OCI-LY3 (cell line): ENCODE data around the gene NXF1.
A peak's percentile ranks its signal among the peaks of the same experiment; 100 is the strongest.
"Not testable (repeated sequence)": the region's sequence is repeated elsewhere in the genome, so short reads cannot be mapped to it uniquely, and the experiment has no call there.

ENCODE experiments used
- H2AFZ ChIP-seq: fragments of 200-600, 300-600 bp; shearing (Covaris generic); 2 replicates; pipeline ENCODE4 v1.6.0; 2014; ENCODE audit warnings: antibody characterized with exemption, low read depth, low read length
- H3K27ac ChIP-seq: fragments of 200-600, 300-600 bp; sonication (generic); 2 replicates; pipeline ENCODE4 v1.5.1; 2014; ENCODE audit warnings: mild to moderate bottlenecking, low read length, moderate library complexity, mixed read lengths
- H3K27me3 ChIP-seq: fragments of 200-600, 300-600 bp; sonication (generic); 2 replicates; pipeline ENCODE4 v1.6.1; 2014; ENCODE audit warnings: low read depth, low read length, mixed read lengths
- H3K36me3 ChIP-seq: fragments of 200-600, 300-600 bp; sonication (generic); replicated peaks from 2 replicates; pipeline ENCODE3; 2014; ENCODE audit warnings: low read depth, low read length, mixed read lengths
- H3K4me1 ChIP-seq: fragments of 300-600, 200-600 bp; sonication (generic); 2 replicates; pipeline ENCODE4 v1.6.1; 2014; ENCODE audit warnings: low read length, mixed read lengths
- H3K4me2 ChIP-seq: fragments of 200-600, 300-600 bp; sonication (generic); 2 replicates; pipeline ENCODE4 v1.6.1; 2014; ENCODE audit warnings: low read length, mixed read lengths
- H3K4me3 ChIP-seq: fragments of 300-600, 200-600 bp; sonication (generic); 2 replicates; pipeline ENCODE4 v1.5.1; 2014; ENCODE audit warnings: antibody characterized with exemption, mild to moderate bottlenecking, low read length, moderate library complexity
- H3K79me2 ChIP-seq: fragments of 300-600, 200-600 bp; shearing (Covaris generic); 2 replicates; pipeline ENCODE4 v1.6.1; 2014; ENCODE audit warnings: mild to moderate bottlenecking, low read length, mixed read lengths
- H3K9ac ChIP-seq: fragments of 300-600, 200-600 bp; shearing (Covaris generic); 2 replicates; pipeline ENCODE4 v1.6.0; 2014; ENCODE audit warnings: mild to moderate bottlenecking, low read length, moderate library complexity
- H3K9me3 ChIP-seq: fragments of 200-600, 300-600 bp; shearing (Covaris generic); 2 replicates; pipeline ENCODE4 v1.6.1; 2014; ENCODE audit warnings: low read length, mixed read lengths; ENCODE audit not compliant: insufficient read depth
- H4K20me1 ChIP-seq: fragments of 200-600, 300-600 bp; sonication (generic); 2 replicates; pipeline ENCODE4 v1.6.1; 2016; ENCODE audit warnings: low read length, mixed read lengths; ENCODE audit not compliant: insufficient read depth
- EZH2phosphoT487 ChIP-seq: fragments of 200-600 bp; shearing (Covaris generic); IDR thresholded peaks from 2 replicates; pipeline ENCODE4 v1.6.1; 2018; ENCODE audit warnings: antibody characterized with exemption, mixed run types, low read depth
- TF ChIP-seq, protein P1 (sequence below): fragments of 200-600, 300-600 bp; sonication (generic); IDR thresholded peaks from 2 replicates; pipeline ENCODE4 v1.5.1; 2014; ENCODE audit warnings: antibody characterized with exemption, low read length, low read depth

Gene NXF1

DNA sequence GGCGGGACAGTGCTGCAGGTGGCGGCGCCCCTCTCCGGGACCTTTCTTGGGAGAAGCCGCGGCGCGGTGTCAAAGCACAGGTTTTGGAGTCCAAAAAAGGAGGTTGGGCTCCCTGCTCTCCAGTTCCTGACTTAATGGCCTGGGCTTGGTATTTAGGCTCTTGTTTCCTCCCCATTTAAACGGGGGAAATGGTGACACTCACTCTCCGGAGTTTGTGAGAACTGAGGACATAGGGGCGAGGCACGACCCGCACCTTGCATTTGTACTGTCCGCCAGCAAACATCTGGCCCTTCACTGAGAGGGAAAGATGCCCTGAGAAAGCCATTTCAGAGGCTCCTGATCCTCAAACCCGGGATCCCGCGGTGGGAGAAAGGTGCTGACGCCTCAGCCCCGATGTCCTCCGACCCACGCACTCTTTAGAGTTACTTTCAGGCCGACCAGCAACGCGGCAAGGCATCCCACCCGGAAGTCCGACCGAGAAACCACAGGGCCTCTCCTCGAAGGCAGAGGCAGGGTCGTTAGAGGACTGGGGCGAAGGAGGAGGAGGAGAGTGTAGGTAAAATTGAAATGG lies 37.0 kb upstream of the NXF1 start:
- Histone ChIP-seq H3K79me2 (peaks cover 22% of the 10 kb centered on the region), H2AFZ (peak overlapping the region; percentile 48), H3K4me3 (peak overlapping the region; percentile 97), H4K20me1 (no peaks in the 10 kb centered on the region), H3K9ac (peak overlapping the region; percentile 93), H3K4me2 (peak overlapping the region; percentile 94), H3K4me1 (peaks cover 27% of the 10 kb centered on the region), H3K36me3 (peaks cover 5% of the 10 kb centered on the region), H3K27me3 (no peaks in the 10 kb centered on the region), H3K9me3 (no peaks in the 10 kb centered on the region), H3K27ac (peak overlapping the region; percentile 98)
- TF ChIP-seq, protein P1, sequence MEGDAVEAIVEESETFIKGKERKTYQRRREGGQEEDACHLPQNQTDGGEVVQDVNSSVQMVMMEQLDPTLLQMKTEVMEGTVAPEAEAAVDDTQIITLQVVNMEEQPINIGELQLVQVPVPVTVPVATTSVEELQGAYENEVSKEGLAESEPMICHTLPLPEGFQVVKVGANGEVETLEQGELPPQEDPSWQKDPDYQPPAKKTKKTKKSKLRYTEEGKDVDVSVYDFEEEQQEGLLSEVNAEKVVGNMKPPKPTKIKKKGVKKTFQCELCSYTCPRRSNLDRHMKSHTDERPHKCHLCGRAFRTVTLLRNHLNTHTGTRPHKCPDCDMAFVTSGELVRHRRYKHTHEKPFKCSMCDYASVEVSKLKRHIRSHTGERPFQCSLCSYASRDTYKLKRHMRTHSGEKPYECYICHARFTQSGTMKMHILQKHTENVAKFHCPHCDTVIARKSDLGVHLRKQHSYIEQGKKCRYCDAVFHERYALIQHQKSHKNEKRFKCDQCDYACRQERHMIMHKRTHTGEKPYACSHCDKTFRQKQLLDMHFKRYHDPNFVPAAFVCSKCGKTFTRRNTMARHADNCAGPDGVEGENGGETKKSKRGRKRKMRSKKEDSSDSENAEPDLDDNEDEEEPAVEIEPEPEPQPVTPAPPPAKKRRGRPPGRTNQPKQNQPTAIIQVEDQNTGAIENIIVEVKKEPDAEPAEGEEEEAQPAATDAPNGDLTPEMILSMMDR, result no peak
- TF ChIP-seq EZH2phosphoT487, result no peak

DNA sequence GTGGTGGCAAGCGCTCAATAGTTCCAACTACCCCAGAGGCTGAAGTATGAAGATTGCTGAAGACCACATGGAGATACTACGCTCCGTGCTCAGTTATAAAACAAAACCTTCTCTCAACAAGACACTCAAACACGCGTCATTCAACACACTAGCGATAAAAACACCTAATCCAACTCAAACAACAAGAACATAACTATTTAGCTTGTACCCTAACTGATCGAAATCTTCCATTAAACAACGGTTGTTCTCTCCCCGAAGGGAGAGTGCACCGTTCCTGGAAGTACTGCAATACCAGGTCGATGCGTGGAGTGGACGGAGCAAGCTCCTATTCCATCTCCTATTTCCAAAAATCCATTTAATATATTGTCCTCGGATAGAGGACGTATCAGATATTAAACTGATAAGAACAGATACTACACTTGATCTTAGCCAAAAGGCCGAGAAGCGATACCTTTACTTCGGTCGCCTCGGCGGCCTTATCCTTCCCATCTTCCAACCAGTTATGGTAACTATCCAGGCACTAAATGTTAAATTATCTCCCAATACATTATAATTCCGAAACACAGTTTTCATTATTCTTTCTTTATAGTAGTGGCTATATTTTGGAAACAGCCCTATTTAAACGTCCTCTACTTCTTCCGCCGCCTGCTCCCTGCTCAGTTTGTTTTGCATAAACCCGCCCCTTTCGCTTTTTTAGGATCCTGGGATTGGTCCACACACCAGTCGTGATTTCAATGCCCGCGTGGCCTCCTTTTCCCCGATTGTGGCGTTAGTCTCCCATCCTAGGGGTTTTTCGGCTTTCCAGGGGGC lies 36.3 kb upstream of the NXF1 start:
- peaks cover 27% of the 10 kb centered on the region for H3K4me1 ChIP-seq
- H3K79me2 ChIP-seq, result peaks cover 28% of the 10 kb centered on the region
- peak overlapping the region; percentile 98 for H3K27ac ChIP-seq
- H3K36me3 ChIP-seq, result peaks cover 7% of the 10 kb centered on the region
- H3K4me2 ChIP-seq, result peak overlapping the region; percentile 94
- peak overlapping the region; percentile 96 for H3K9ac ChIP-seq
- TF ChIP-seq, protein P1, result no peak
- no peak for TF ChIP-seq EZH2phosphoT487
- peak overlapping the region; percentile 48 for H2AFZ ChIP-seq
- H4K20me1 ChIP-seq, result no peaks in the 10 kb centered on the region
- H3K9me3 ChIP-seq, result no peaks in the 10 kb centered on the region
- no peaks in the 10 kb centered on the region for H3K27me3 ChIP-seq
- H3K4me3 ChIP-seq, result peak overlapping the region; percentile 97

DNA sequence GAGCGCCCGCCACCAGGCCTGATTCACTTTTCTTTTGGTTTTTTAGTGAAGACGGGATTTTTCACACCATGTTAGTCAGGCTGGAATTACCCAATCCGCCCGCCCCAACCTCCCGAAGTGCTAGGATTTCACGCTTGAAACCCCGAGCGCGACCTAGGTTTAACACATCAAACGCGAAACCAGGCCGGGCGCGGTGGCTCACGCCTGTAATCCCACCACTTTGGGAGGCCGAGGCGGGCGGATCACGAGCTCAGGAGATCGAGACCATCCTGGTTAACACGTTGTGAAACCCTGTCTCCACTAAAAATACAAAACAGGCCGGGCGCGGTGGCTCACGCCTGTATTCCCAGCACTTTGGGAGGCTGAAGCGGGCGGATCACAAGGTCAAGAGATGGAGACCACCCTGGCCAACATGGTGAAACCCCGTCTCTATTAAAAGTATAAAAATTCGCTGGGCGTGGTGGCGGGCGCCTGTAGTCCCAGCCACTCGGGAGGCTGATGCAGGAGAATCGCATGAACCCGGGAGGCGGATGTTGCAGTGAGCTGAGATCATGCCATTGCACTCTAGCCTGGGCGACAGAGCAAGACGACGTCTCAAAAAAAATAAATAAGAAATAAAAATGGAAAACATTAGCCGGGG lies 35.6 kb upstream of the NXF1 start:
- not testable (repeated sequence) for H3K9me3 ChIP-seq, H4K20me1 ChIP-seq, H3K27me3 ChIP-seq
- H3K36me3 ChIP-seq, result peaks cover 14% of the 10 kb centered on the region
- H3K79me2 ChIP-seq, result peaks cover 35% of the 10 kb centered on the region
- H3K4me1 ChIP-seq, result peaks cover 27% of the 10 kb centered on the region
- peak overlapping the region; percentile 96 for H3K9ac ChIP-seq
- peak overlapping the region; percentile 98 for H3K27ac ChIP-seq
- H3K4me2 ChIP-seq, result peak overlapping the region; percentile 94
- peak overlapping the region; percentile 97 for H3K4me3 ChIP-seq
- H2AFZ ChIP-seq, result peak overlapping the region; percentile 94

DNA sequence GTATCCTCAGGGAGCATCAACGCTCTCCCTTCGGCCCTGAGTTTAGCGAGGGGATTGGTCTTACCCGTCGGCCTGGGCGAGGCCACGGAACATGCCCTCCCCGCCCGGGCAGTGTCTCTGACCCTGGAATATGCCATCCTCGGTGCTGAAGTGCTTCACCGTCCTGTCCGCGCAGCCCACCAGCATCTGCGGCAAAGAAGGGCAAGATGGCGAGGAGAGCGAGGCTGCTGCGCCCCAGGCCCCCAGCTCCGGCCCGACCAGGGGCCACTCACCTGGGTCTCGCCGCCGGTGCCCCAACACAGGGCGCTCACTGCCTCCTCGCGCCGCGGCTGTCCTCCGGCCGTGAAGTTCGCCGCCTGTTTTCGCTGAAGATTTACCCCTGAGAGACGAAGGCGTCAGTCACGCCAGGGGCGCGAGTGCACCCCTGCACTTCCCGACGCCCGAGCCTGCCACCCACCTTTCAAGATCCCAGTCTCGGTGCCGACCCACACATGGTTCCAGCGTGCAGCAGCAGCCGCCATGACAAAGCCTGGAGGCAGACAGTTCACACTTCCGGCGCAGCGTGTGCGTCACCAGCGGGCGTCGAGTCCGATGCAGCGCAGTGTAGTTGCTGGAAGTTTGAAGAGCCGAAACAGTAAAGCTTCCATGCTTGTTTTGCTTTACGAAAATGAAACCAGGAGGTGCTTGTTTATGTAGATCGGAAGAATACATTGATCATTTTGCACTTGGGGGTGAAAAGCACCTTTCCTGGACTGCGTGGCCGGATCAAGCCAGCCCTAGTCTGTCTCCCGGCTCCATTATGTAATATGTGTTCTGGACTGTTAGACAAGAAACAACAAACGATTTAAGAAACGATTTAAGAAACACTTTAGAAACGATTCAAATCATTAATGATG lies 34.1 kb upstream of the NXF1 start, which contains the start of gene WDR74:
WDR74 (minus strand) TSS at position 541 of the 896 bp plus-strand sequence; CDS start at position 521, 20 bp downstream.
- H3K4me3 ChIP-seq, result peak within 1 kb of the TSS; percentile 97
- peak within 1 kb of the TSS; percentile 98 for H3K27ac ChIP-seq
- no peak for TF ChIP-seq EZH2phosphoT487
- TF ChIP-seq, protein P1, result 0 out of 2 replicates have a peak, but pooled peaks have one; percentile 4
- no peaks in the 10 kb centered on the region for H3K9me3 ChIP-seq
- peaks cover 45% of the 10 kb centered on the region for H3K79me2 ChIP-seq
- no peaks in the 10 kb centered on the region for H4K20me1 ChIP-seq
- peak within 1 kb of the TSS; percentile 96 for H3K4me2 ChIP-seq
- peak within 1 kb of the TSS; percentile 96 for H3K9ac ChIP-seq
- peak within 1 kb of the TSS; percentile 94 for H2AFZ ChIP-seq
- H3K36me3 ChIP-seq, result peaks cover 24% of the 10 kb centered on the region
- no peaks in the 10 kb centered on the region for H3K27me3 ChIP-seq
- peaks cover 27% of the 10 kb centered on the region for H3K4me1 ChIP-seq
